NCI-H2196 treated with DMSO at 0.1 percent for 48 hours (cell line): ENCODE results near the gene CSRP1.
"Not testable (repeated sequence)": the region's sequence is repeated elsewhere in the genome, so short reads cannot be mapped to it uniquely, and the experiment has no call there.

ENCODE experiments used
- DNase-seq: peaks from one replicate; lab custom pipeline; 2025; ENCODE audit not compliant: unreplicated experiment; lab: John Stamatoyannopoulos, UW

Gene CSRP1

GRCh38 chr1:201506557-201507359 lies at the start of gene CSRP1:
TSS of gene CSRP1 (minus strand) at chr1:201507123. CDS start at chr1:201496303, 10,820 bp downstream.
- peak; percentile 79 for DNase-seq

- DNase-seq = no peak
Measured at GRCh38 chr1:201555593-201555945, 48.6 kb upstream of the CSRP1 start.

GRCh38 chr1:201554789-201555592 lies 48.1 kb upstream of the CSRP1 start:
- no peak for DNase-seq

GRCh38 chr1:201554190-201554600 lies 47.3 kb upstream of the CSRP1 start:
- DNase-seq = no peak

GRCh38 chr1:201553496-201554189 lies 46.7 kb upstream of the CSRP1 start:
- no peak for DNase-seq

GRCh38 chr1:201552941-201553351 lies 46.0 kb upstream of the CSRP1 start:
- DNase-seq = no peak

- DNase-seq = no peak
Measured at GRCh38 chr1:201551877-201552731, 45.2 kb upstream of the CSRP1 start.

GRCh38 chr1:201551096-201551495 lies 44.2 kb upstream of the CSRP1 start:
- no peak for DNase-seq

- DNase-seq = not testable (repeated sequence)
Measured at GRCh38 chr1:201549522-201549921, 42.6 kb upstream of the CSRP1 start.

- no peak for DNase-seq
Measured at GRCh38 chr1:201545851-201546492, 39.0 kb upstream of the CSRP1 start.

GRCh38 chr1:201544710-201545109 lies 37.8 kb upstream of the CSRP1 start:
- no peak for DNase-seq

GRCh38 chr1:201543871-201544642 lies 37.1 kb upstream of the CSRP1 start:
- DNase-seq = no peak

- no peak for DNase-seq
Measured at GRCh38 chr1:201542309-201543035, 35.5 kb upstream of the CSRP1 start.

GRCh38 chr1:201540846-201541735 lies 34.2 kb upstream of the CSRP1 start:
- no peak for DNase-seq

GRCh38 chr1:201539561-201540431 lies 32.9 kb upstream of the CSRP1 start:
- peak; percentile 50 for DNase-seq

GRCh38 chr1:201538612-201539551 lies 32.0 kb upstream of the CSRP1 start, which contains the start of gene NAV1:
TSS of gene NAV1 (plus strand) at chr1:201539127. CDS start at chr1:201622885, 83,758 bp downstream.
- DNase-seq = peak; percentile 47
